Omental fat pad (tissue), 4 donors: ENCODE data around the gene CNTN4. TPM values are rescaled to one million over a fixed set of nuclear protein-coding genes. Genes with fewer than 3 reads are reported as not detected.

ENCODE experiments used
- ATAC-seq: fragments of 150-250 bp; one replicate; pipeline ENCODE4 v1.9.1; 2016; ENCODE audit warnings: mild to moderate bottlenecking, moderate library complexity; ENCODE audit not compliant: low FRiP score
- DNase-seq: peaks from one replicate; pipeline ENCODE4 v3.0.0-alpha.2; 2019; ENCODE audit warnings: low spot score
- CTCF ChIP-seq, 3 donors: fragments of 450-650 bp; IDR thresholded peaks; one replicate each; pipeline ENCODE4 v1.5.1; 2016 to 2017; ENCODE audit warnings: antibody characterized with exemption in 3 of 3, mild to moderate bottlenecking in 3 of 3, moderate library complexity in 2 of 3
- total RNA-seq, 4 donors: library from RNA; depleted of rRNA; stranded (reverse); fragments of >200 nt; gene quantifications; one replicate each; pipeline ENCODE4 v1.1.0, GENCODE V29; 2016

Gene CNTN4
- total RNA-seq, 4 donors from 2014 or later, result 2.6 to 9.5 (median 7.2) TPM

- ATAC-seq (no peak), DNase-seq (no peak)
- no peak for TF ChIP-seq CTCF (IDR thresholded peaks at IDR 0.05)
Observed at GRCh38 chr3:2706144-2706835, 607.6 kb downstream of the CNTN4 start.

- DNase-seq (no peak), ATAC-seq (no peak)
- TF ChIP-seq CTCF (IDR thresholded peaks at IDR 0.05), result no peak
Observed at GRCh38 chr3:2706836-2707210, 608.2 kb downstream of the CNTN4 start.

GRCh38 chr3:2711081-2711480, 612.4 kb downstream of the CNTN4 start:
- ATAC-seq (no peak), DNase-seq (no peak)
- no peak for TF ChIP-seq CTCF (IDR thresholded peaks at IDR 0.05)

- no peak for DNase-seq
- ATAC-seq, result no peak
- TF ChIP-seq CTCF (IDR thresholded peaks at IDR 0.05), result no peak
Observed at GRCh38 chr3:2713923-2714322, 615.3 kb downstream of the CNTN4 start.

DNA sequence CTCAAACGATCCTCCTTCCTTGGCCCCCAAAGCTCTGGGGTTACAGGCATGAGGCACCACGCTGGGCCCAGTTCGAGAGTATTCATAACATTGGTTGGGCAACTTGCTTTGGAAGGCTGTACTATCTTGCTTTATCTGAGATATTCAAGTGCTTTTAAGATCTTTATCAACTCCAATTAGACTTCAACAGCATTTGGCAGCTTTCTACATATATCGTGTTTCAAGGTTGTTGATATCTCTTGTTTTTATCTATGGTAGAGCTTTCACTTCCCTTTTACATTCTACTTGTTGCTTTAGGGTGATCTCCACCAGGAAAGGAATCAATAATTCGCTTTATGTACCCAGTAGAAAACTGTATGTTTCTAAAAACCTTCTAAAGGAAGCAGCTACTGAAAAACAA, 616.2 kb downstream of the CNTN4 start:
- DNase-seq, result no peak
- TF ChIP-seq CTCF (IDR thresholded peaks at IDR 0.05), result no peak
- ATAC-seq, result no peak

- TF ChIP-seq CTCF (IDR thresholded peaks at IDR 0.05), result no peak
- ATAC-seq (no peak), DNase-seq (no peak)
Observed at GRCh38 chr3:2727101-2727500, 628.4 kb downstream of the CNTN4 start.

- no peak for TF ChIP-seq CTCF (IDR thresholded peaks at IDR 0.05)
- ATAC-seq, result no peak
Observed at GRCh38 chr3:2727610-2728318, 629.1 kb downstream of the CNTN4 start.

More at GRCh38 chr3:2727610-2728318, 629.1 kb downstream of the CNTN4 start:
- DNase-seq, result no peak
